Fibroblast of peridontal ligament (primary cell): ENCODE measurements around the gene CPEB3.

Experiments
- DNase-seq: peaks from one replicate; pipeline ENCODE4 v3.0.0-alpha.2; 2010; ENCODE audit errors: extremely low read depth

CPEB3 gene

GRCh38 chr10:92213049-92213448 lies 77.8 kb downstream of the CPEB3 start:
- no peak for DNase-seq

- DNase-seq: peak; percentile 23
These were observed 82.1 kb downstream of the CPEB3 start for GRCh38 chr10:92208736-92209135.

DNA sequence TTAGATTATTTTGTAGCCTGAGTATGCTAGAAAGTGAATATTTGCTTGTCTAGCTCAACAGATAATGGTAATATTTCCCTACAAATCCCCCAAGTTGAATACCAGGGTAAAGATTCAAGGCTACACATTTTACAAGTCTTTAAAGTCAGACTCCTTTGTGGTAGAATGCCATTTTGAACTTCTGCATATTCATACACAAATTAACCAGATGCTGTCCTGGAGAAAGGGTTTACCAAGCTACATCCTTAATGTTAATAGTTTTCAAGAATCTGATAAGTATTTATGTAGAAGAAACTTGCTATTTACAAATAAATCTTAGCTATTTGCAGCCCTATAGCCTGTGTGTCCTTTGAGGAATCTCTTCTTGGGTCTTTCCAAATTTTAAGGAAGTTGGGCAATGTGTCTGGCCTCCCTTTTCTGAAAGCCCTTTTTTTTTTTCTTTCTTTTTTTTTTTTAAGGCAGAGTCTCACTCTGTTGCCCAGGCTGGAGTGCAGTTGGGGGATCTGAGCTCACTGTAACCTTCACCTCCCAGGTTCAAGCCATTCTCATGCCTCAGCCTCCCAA lies 82.6 kb downstream of the CPEB3 start:
- no peak for DNase-seq

DNA sequence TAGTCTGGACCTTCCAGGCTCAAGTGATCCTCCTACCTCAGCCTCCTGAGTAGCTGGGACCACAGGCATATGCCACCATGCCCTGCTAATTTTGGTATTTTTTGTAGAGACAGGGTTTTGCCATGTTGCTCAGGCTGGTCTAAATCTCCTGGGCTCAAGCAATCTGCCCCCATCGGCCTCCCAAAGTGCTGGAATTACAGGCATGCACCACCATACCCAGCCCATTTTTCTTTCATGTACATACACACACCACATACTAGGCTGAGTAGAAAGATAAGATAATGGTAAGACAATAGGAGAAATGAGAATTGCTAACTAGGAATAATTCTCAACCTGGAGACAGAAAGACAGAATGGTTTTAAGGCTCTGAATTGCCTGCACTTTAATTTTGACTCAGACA lies 83.8 kb downstream of the CPEB3 start:
- DNase-seq: no peak

- no peak for DNase-seq
These were observed 86.8 kb downstream of the CPEB3 start for GRCh38 chr10:92203919-92204623.

DNA sequence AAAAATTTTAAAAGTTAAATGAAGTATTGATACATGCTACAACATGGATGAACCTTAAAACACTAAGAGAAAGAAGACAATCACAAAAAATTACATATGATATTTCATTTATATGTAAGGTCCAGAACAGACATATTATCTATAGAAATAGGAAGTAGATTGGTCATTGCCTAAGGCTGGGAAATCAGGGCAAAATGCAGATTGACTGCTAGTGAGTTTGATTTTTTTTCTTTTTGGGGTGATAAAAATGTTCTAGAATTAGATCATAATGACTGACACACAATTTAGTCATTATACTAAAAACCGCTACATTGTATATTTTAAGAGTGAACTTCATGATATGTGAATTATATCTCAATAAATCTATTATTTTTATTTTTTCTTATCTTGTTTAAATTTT lies 88.3 kb downstream of the CPEB3 start:
- no peak for DNase-seq

- no peak for DNase-seq
These were observed 90.3 kb downstream of the CPEB3 start for GRCh38 chr10:92200564-92200963.

GRCh38 chr10:92187101-92187500 lies 103.8 kb downstream of the CPEB3 start:
- DNase-seq: no peak

- DNase-seq: no peak
These were observed 105.9 kb downstream of the CPEB3 start for GRCh38 chr10:92184977-92185376.

- no peak for DNase-seq
These were observed 107.7 kb downstream of the CPEB3 start for GRCh38 chr10:92183199-92183598.

DNA sequence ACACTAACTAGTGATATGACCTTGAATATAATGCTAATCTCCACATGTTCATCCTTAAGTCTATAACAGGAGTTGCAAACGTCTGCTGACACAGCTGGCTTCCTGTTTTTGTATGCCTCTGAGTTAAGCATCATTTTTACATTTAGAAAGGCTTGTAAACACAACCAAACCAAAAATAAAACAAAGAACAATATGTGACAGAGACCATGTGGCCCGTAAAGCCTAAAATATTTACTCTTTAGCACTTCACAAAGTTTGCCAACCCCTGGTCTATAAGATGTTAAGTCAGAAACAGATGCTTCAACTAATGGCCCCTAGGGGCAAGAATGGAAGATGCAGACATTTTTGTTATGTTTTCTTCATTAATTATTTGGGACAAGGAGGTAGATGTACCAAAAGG lies 109.3 kb downstream of the CPEB3 start:
- DNase-seq: peak; percentile 12

DNA sequence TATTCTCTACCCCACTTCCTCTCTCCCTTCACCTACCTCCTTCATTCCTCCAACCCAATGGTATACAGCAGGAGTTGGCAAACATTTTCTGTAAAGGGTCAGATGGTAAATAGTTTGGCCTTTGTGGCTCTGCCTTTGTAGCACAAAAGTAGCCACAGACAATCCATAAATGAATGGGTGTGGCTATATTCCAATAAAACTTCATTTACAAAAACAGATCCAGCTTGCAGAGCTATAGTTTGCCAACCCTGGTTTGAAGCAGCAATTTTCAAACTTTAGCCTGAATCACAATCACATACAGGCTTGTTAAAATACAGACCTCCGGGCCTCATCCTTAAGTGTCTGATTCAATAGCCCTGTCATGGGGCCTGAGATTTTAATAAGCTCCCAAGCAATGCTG lies 110.5 kb downstream of the CPEB3 start:
- DNase-seq: peak; percentile 1

DNA sequence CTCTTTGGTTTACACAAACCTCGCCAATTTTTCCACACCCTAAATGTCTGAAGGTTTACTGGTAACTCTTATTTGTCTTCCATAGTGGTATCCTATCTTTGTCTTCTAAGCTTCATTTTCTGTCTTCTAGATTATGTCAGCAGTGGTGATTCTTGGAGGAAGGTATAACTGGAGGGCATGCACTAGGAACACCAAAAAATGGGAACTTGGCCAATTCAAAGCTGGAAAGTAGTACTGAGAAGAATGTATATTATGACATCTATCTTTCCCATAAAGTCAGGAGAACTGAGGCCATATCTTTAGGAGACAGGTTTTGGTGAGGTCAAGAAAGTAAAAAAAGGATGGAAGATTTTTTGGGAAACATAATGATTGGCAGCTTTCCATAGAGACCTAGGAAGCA lies 113.3 kb downstream of the CPEB3 start:
- DNase-seq: peak; percentile 8

GRCh38 chr10:92175164-92175563 lies 115.7 kb downstream of the CPEB3 start:
- no peak for DNase-seq

DNA sequence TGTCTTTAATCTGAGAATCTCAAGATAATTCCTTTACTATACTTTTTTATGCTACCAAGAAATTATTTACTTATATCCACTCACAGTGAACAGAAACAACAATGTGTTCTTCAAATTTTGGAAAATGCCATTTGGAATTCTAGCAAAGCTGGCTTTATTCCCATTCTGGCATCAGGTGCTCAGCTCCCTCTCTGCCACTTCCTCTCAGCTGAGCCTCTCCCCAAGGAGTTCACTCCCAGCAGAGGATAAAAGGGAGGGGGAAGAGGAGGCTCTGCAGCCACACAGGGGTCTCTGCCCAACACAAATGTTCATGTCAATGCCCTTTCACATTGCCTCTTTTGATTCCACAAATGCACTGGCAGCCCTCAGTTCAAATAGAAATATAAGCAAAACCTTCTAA lies 116.9 kb downstream of the CPEB3 start:
- DNase-seq: no peak

GRCh38 chr10:92164036-92164696 lies 126.7 kb downstream of the CPEB3 start:
- DNase-seq: peak; percentile 17

DNA sequence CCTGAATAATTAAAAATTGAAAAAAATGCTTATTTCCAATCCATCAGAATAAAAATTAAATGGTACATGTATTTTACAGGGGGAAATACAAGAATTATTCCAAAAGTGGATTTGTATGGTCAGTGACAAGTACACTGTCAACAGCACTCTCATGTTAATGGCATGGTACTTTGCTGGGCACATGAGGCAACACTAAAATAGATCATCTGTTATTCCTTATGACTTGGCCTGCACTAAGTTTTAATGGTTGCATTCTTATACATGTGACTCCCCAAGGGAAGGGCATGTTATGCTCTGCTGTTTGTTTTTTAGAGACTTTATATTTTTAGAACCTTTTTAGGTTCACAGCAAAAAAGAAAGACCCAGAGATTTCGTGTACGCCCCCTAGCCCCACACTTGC lies 128.3 kb downstream of the CPEB3 start:
- no peak for DNase-seq

DNA sequence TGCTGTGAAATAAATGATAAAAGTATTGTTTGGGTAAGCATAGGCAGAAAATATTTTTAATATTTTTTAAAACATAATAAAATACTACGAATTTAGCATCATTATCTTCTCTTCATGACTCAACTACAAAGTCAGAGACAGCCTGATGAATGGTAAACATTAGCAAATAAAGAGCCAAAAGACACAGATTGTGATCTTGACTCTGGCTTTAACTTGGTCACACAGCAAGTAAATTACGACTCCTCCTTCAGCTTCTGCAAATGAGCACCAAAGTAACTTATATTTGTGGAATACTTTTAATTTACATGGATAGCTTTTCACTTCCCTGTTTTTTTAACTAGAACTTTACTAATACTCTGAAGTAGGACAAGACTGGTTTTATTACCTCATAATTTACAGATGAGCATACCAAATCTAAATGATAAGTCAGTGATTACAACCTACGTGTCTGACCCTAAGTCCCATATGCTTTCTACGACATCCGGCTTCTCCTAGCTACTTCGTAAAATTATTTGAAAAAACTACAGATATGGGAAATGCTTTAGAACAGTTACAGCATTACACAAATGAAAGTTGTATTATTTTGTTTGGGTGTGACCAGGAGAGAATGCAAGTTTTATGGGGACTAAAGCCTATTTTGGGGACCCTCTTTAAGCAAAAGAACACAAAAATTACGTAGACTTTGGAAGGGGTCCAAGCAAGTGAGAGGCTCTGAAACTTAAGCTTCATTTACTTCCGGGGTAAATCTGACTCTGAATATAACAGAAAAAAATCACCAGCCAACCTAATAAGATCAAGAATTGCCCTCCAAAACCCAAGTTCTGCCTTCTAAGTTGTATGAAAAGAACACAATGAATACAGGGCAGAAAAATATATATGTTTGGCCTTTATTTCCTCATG lies 133.8 kb downstream of the CPEB3 start:
- DNase-seq: no peak

- DNase-seq: no peak
These were observed 140.1 kb downstream of the CPEB3 start for GRCh38 chr10:92150823-92151222.

GRCh38 chr10:92149261-92149660 lies 141.6 kb downstream of the CPEB3 start:
- no peak for DNase-seq

DNA sequence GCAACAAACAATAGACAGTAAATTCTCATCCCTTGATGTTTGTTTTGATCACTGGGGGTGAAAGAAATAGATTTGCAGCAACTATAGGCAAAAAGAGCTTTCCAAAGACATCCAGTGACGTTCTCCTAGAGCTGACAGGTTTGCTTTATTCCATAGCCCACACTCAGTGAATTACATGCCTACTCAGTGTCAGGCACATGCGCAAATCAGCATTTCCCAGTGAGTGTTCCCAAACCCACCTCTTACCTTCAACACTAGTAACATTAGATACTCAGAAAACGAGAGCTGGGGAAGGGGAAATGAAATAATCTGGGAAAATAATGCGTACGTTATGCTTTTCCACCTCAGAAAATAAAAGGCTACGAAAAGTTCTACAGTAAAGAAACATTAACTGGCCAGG lies 144.1 kb downstream of the CPEB3 start:
- DNase-seq: no peak

- no peak for DNase-seq
These were observed 144.8 kb downstream of the CPEB3 start for GRCh38 chr10:92146107-92146506.
